Parathyroid adenoma (tissue), 2 donors: ENCODE results near the gene MFAP3.
"Not testable (repeated sequence)": the region's sequence is repeated elsewhere in the genome, so short reads cannot be mapped to it uniquely, and the experiment has no call there.

Experiments
- H2AFZ ChIP-seq: fragments of 300-600 bp; sonication (generic); one replicate; pipeline ENCODE4 v1.7.0; 2017; ENCODE audit warnings: antibody characterized with exemption, mild to moderate bottlenecking
- H3K27ac ChIP-seq: fragments of 300-600 bp; sonication (generic); one replicate; pipeline ENCODE4 v1.7.0; 2017
- H3K27me3 ChIP-seq: fragments of 300-600 bp; sonication (generic); one replicate; pipeline ENCODE4 v1.7.0; 2017; ENCODE audit warnings: low read length; ENCODE audit not compliant: control insufficient read depth, insufficient read depth
- H3K36me3 ChIP-seq: fragments of 300-600 bp; sonication (generic); one replicate; pipeline ENCODE4 v1.7.0; 2017; ENCODE audit warnings: low read length; ENCODE audit not compliant: control insufficient read depth, insufficient read depth
- H3K4me1 ChIP-seq: fragments of 300-600 bp; sonication (generic); one replicate; pipeline ENCODE4 v1.7.0; 2017; ENCODE audit warnings: control low read depth
- H3K4me2 ChIP-seq: fragments of 300-600 bp; sonication (generic); one replicate; pipeline ENCODE4 v1.7.0; 2017; ENCODE audit warnings: low read length
- H3K4me3 ChIP-seq: fragments of 300-600 bp; sonication (generic); one replicate; pipeline ENCODE4 v1.7.0; 2017; ENCODE audit warnings: low read depth, low read length
- H3K79me2 ChIP-seq: fragments of 300-600 bp; sonication (generic); one replicate; pipeline ENCODE4 v1.7.0; 2017; ENCODE audit warnings: control low read depth
- H3K9ac ChIP-seq: fragments of 300-600 bp; sonication (generic); one replicate; pipeline ENCODE4 v1.7.0; 2017; ENCODE audit warnings: mild to moderate bottlenecking
- H3K9me3 ChIP-seq: fragments of 300-600 bp; sonication (generic); one replicate; pipeline ENCODE4 v1.7.0; 2017; ENCODE audit warnings: low read length; ENCODE audit not compliant: control insufficient read depth
- CTCF ChIP-seq: fragments of 300-600 bp; sonication (generic); IDR thresholded peaks from one replicate; pipeline ENCODE4 v1.7.0; 2017; ENCODE audit warnings: antibody characterized with exemption, mild to moderate bottlenecking
- donor health status: primary hyperparathyroidism.

The MFAP3 gene

GRCh38 chr5:154015071-154015693 lies 23.6 kb upstream of the MFAP3 start:
- Histone ChIP-seq H3K9ac (no peak overlapping the region), H3K9me3 (no peaks in the 10 kb centered on the region), H3K4me3 (no peak overlapping the region), H2AFZ (no peak overlapping the region), H3K36me3 (no peaks in the 10 kb centered on the region), H3K4me2 (no peak overlapping the region), H3K27me3 (no peaks in the 10 kb centered on the region), H3K4me1 (no peaks in the 10 kb centered on the region), H3K27ac (no peak overlapping the region), H3K79me2 (peaks cover 11% of the 10 kb centered on the region)
- no peak for TF ChIP-seq CTCF

GRCh38 chr5:154018919-154019318 lies 19.8 kb upstream of the MFAP3 start:
- not testable (repeated sequence) for H3K27me3 ChIP-seq, H3K4me2 ChIP-seq, H3K4me3 ChIP-seq, H3K9me3 ChIP-seq, H3K36me3 ChIP-seq, H3K4me1 ChIP-seq, H3K27ac ChIP-seq, H2AFZ ChIP-seq, H3K9ac ChIP-seq
- peaks cover 11% of the 10 kb centered on the region for H3K79me2 ChIP-seq

GRCh38 chr5:154025951-154026350 lies 12.8 kb upstream of the MFAP3 start:
- H3K36me3 ChIP-seq = no peaks in the 10 kb centered on the region

GRCh38 chr5:154031937-154032489 lies 6.8 kb upstream of the MFAP3 start:
- Histone ChIP-seq H3K4me3 (no peak overlapping the region), H3K9me3 (no peaks in the 10 kb centered on the region)
- no peak for TF ChIP-seq CTCF

More at GRCh38 chr5:154025951-154026350, 12.8 kb upstream of the MFAP3 start:
- no peak overlapping the region for H3K9ac ChIP-seq
- H3K79me2 ChIP-seq = no peaks in the 10 kb centered on the region
- no peaks in the 10 kb centered on the region for H3K27me3 ChIP-seq
- no peak overlapping the region for H3K4me3 ChIP-seq
- no peak overlapping the region for H2AFZ ChIP-seq
- no peaks in the 10 kb centered on the region for H3K4me1 ChIP-seq
- no peak overlapping the region for H3K27ac ChIP-seq
- no peaks in the 10 kb centered on the region for H3K9me3 ChIP-seq
- no peak for TF ChIP-seq CTCF
- no peak overlapping the region for H3K4me2 ChIP-seq

GRCh38 chr5:154034944-154035343 lies 3.8 kb upstream of the MFAP3 start:
- Histone ChIP-seq H3K36me3 (no peaks in the 10 kb centered on the region), H3K4me2 (no peak overlapping the region), H3K79me2 (peaks cover 15% of the 10 kb centered on the region), H3K27me3 (no peaks in the 10 kb centered on the region), H3K4me3 (no peak overlapping the region), H3K4me1 (no peaks in the 10 kb centered on the region), H3K27ac (no peak overlapping the region), H3K9me3 (no peaks in the 10 kb centered on the region), H2AFZ (no peak overlapping the region), H3K9ac (no peak overlapping the region)
- no peak for TF ChIP-seq CTCF

More at GRCh38 chr5:154031937-154032489, 6.8 kb upstream of the MFAP3 start:
- Histone ChIP-seq H2AFZ (no peak overlapping the region), H3K27ac (no peak overlapping the region), H3K27me3 (no peaks in the 10 kb centered on the region), H3K79me2 (no peaks in the 10 kb centered on the region), H3K9ac (no peak overlapping the region), H3K4me1 (no peaks in the 10 kb centered on the region), H3K4me2 (no peak overlapping the region), H3K36me3 (no peaks in the 10 kb centered on the region)
